Smooth muscle cell (in vitro differentiated cells): Measurements from ENCODE around the gene SWT1. TPM values are rescaled to one million over a fixed set of nuclear protein-coding genes. Genes with fewer than 3 reads are reported as not detected.

ENCODE experiments used
- DNase-seq: peaks from one replicate; lab custom pipeline; 2025; ENCODE audit not compliant: unreplicated experiment; lab: John Stamatoyannopoulos, UW
- H2AFZ ChIP-seq: fragments of 200-600 bp; sonication (generic); 2 replicates; pipeline ENCODE4 v1.6.0; 2016; ENCODE audit warnings: antibody characterized with exemption, low read depth, mild to moderate bottlenecking
- H3F3A ChIP-seq: fragments of 200-600 bp; sonication (generic); 2 replicates; pipeline ENCODE4 v1.6.0; 2017; ENCODE audit warnings: antibody characterized with exemption, low read depth
- H3K27ac ChIP-seq: fragments of 200-600 bp; sonication (generic); 2 replicates; pipeline ENCODE4 v1.5.1; 2016; ENCODE audit warnings: low read depth, mild to moderate bottlenecking
- H3K27me3 ChIP-seq: fragments of 200-600 bp; sonication (generic); 2 replicates; pipeline ENCODE4 v1.6.1; 2016; ENCODE audit warnings: low read depth, mild to moderate bottlenecking
- H3K36me3 ChIP-seq: fragments of 200-600 bp; sonication (generic); 2 replicates; pipeline ENCODE4 v1.5.1; 2016; ENCODE audit warnings: low read depth
- H3K4me1 ChIP-seq: fragments of 200-600 bp; sonication (generic); 2 replicates; pipeline ENCODE4 v1.5.1; 2016; ENCODE audit warnings: low read depth
- H3K4me2 ChIP-seq: fragments of 200-600 bp; sonication (generic); 2 replicates; pipeline ENCODE4 v1.6.0; 2016; ENCODE audit warnings: mild to moderate bottlenecking
- H3K4me3 ChIP-seq: fragments of 200-600 bp; sonication (generic); 2 replicates; pipeline ENCODE4 v1.5.1; 2016; ENCODE audit warnings: mild to moderate bottlenecking
- H3K79me2 ChIP-seq: fragments of 200-600 bp; sonication (generic); 2 replicates; pipeline ENCODE4 v1.6.0; 2016; ENCODE audit warnings: low read depth, mild to moderate bottlenecking
- H3K9ac ChIP-seq: fragments of 200-600 bp; sonication (generic); 2 replicates; pipeline ENCODE4 v1.6.0; 2016; ENCODE audit warnings: low read depth
- H3K9me3 ChIP-seq: fragments of 200-600 bp; sonication (generic); replicated peaks from 2 replicates; pipeline ENCODE4 v1.5.1; 2016; ENCODE audit warnings: low read depth
- H4K20me1 ChIP-seq: fragments of 200-600 bp; sonication (generic); 2 replicates; pipeline ENCODE4 v1.6.0; 2016; ENCODE audit warnings: low read depth
- CTCF ChIP-seq: fragments of 200-600 bp; sonication (generic); IDR thresholded peaks from 2 replicates; pipeline ENCODE4 v1.5.1; 2017; ENCODE audit warnings: borderline replicate concordance, mild to moderate bottlenecking, antibody characterized with exemption; ENCODE audit not compliant: insufficient read depth, poor library complexity, severe bottlenecking
- WGBS: methylation state at CpG from one replicate; pipeline ENCODE4 v1.1.7; 2016; ENCODE audit warnings: low lambda C conversion rate; 5-methylcytosine and 5-hydroxymethylcytosine counted together
- polyA plus RNA-seq: library from polyadenylated mRNA; unstranded; fragments of >200 nt; fragmentation: Nextera tagmentation; extraction: Ambion mirVana; gene quantifications from 2 replicates; pipeline ENCODE4 v1.2.1, GENCODE V29; 2016
- total RNA-seq: library from RNA; depleted of rRNA; stranded (reverse); fragments of >200 nt; gene quantifications from 2 replicates; pipeline ENCODE4 v1.2.3, GENCODE V29; 2014

SWT1 gene
- total and polyA plus RNA-seq, 2 experiments from 2014 or later: 1.7 to 11.2 TPM

- H4K20me1 ChIP-seq: no peaks in the 10 kb centered on the region
- H3K9ac ChIP-seq: no peak overlapping the region
- TF ChIP-seq CTCF: no peak
- H3K4me2 ChIP-seq: no peak overlapping the region
- H3K36me3 ChIP-seq: no peaks in the 10 kb centered on the region
- H3K4me3 ChIP-seq: no peak overlapping the region
- H3K4me1 ChIP-seq: no peaks in the 10 kb centered on the region
- DNase-seq: no peak
- H2AFZ ChIP-seq: no peak overlapping the region
- H3K79me2 ChIP-seq: no peaks in the 10 kb centered on the region
- no peaks in the 10 kb centered on the region for H3K27me3 ChIP-seq
- H3F3A ChIP-seq: peaks cover 12% of the 10 kb centered on the region
- H3K27ac ChIP-seq: no peak overlapping the region
- no peaks in the 10 kb centered on the region for H3K9me3 ChIP-seq
Measured at GRCh38 chr1:185289880-185290279, 132.9 kb downstream of the SWT1 start.

- WGBS: 94% methylated on average over 1 of the region's 1 CpG
- Histone ChIP-seq H3K9ac (no peak overlapping the region), H3K4me1 (no peaks in the 10 kb centered on the region), H4K20me1 (no peaks in the 10 kb centered on the region), H3K27ac (no peak overlapping the region), H3K36me3 (peaks cover 6% of the 10 kb centered on the region), H3K9me3 (no peaks in the 10 kb centered on the region), H3K4me3 (no peak overlapping the region), H3K4me2 (no peak overlapping the region), H3K27me3 (no peaks in the 10 kb centered on the region), H3F3A (peaks cover 17% of the 10 kb centered on the region), H2AFZ (no peak overlapping the region), H3K79me2 (no peaks in the 10 kb centered on the region)
- no peak for TF ChIP-seq CTCF
- no peak for DNase-seq
Measured at GRCh38 chr1:185291159-185291558, 134.2 kb downstream of the SWT1 start.

GRCh38 chr1:185291652-185292051 is 134.7 kb downstream of the SWT1 start:
- Histone ChIP-seq H3K79me2 (no peaks in the 10 kb centered on the region), H4K20me1 (no peaks in the 10 kb centered on the region), H3K36me3 (peaks cover 11% of the 10 kb centered on the region), H2AFZ (no peak overlapping the region), H3K9ac (no peak overlapping the region), H3K4me1 (no peaks in the 10 kb centered on the region), H3F3A (peaks cover 20% of the 10 kb centered on the region), H3K9me3 (no peaks in the 10 kb centered on the region), H3K27ac (no peak overlapping the region), H3K27me3 (no peaks in the 10 kb centered on the region), H3K4me2 (no peak overlapping the region), H3K4me3 (no peak overlapping the region)
- TF ChIP-seq CTCF: no peak
- WGBS: 65% methylated on average over 1 of the region's 1 CpG
- DNase-seq: no peak

- no peaks in the 10 kb centered on the region for H3K4me1 ChIP-seq
- H3K4me2 ChIP-seq: no peak overlapping the region
- 93% methylated on average over 5 of the region's 5 CpGs for WGBS
- no peak for TF ChIP-seq CTCF
- no peaks in the 10 kb centered on the region for H4K20me1 ChIP-seq
- no peak overlapping the region for H3K27ac ChIP-seq
- H3K79me2 ChIP-seq: no peaks in the 10 kb centered on the region
- H3K27me3 ChIP-seq: no peaks in the 10 kb centered on the region
- no peak for DNase-seq
- peaks cover 26% of the 10 kb centered on the region for H3F3A ChIP-seq
- no peaks in the 10 kb centered on the region for H3K9me3 ChIP-seq
- H3K9ac ChIP-seq: no peak overlapping the region
- no peak overlapping the region for H2AFZ ChIP-seq
- peaks cover 14% of the 10 kb centered on the region for H3K36me3 ChIP-seq
- H3K4me3 ChIP-seq: no peak overlapping the region
Measured at GRCh38 chr1:185292237-185292636, 135.3 kb downstream of the SWT1 start.
